GM19043 (cell line): Measurements from ENCODE around the gene ERP44.
"Not testable (repeated sequence)": the region's sequence is repeated elsewhere in the genome, so short reads cannot be mapped to it uniquely, and the experiment has no call there.

Experiments
- ATAC-seq: cut with Tn5 transposase; IDR thresholded peaks from one replicate; pipeline ENCODE4 v1.9.1; 2021; ENCODE audit warnings: low read depth; ENCODE audit not compliant: unreplicated experiment

Gene ERP44

DNA sequence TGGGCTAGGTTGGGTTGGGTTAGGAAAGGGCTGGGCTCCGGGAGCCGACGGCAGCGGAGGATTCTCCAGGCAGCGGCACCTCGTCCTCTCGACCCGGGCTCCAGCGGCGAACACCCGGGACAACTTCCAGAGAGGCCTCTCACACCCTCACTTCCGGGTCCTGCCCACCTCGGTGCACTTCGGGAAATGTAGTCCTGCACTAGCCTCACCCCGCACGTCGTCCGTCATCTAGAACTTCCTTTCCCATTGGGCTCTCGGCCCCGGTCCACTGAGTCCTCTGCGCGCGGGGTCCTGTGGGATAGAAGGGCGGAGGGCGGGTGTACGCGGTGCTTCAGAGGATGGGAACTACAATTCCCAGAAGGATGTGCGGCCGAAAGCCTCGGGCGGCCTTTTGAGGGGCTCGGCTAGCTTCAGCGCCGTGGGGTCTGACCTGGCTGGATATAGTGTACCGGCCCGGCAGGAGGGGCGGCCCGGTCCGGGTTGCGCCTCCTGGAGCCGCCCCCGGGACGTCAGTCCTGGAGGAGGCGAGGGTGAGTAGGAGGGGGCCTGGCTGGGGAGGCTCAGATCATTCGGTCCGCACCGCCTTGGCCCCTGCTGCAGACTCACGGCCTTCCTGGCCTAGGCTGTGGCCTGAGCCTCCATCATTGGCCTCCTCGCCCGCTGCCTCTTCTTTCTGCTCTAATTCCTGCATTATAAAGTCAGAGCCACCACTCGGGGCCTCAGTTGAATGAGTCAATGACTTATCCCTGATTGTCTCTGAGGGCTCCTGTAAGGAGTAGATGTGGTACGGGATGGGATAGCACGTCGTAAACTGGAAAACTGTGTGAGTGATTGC, at the start of gene ERP44, which contains the start of gene INVS:
ERP44 (minus strand) TSS at position 114 of the 835 bp plus-strand sequence. CDS start 160 bp downstream, outside the sequence.
INVS (plus strand) TSS at position 357 of the 835 bp plus-strand sequence. CDS start 5,279 bp downstream, outside the sequence.
- ATAC-seq = peak; percentile 97

DNA sequence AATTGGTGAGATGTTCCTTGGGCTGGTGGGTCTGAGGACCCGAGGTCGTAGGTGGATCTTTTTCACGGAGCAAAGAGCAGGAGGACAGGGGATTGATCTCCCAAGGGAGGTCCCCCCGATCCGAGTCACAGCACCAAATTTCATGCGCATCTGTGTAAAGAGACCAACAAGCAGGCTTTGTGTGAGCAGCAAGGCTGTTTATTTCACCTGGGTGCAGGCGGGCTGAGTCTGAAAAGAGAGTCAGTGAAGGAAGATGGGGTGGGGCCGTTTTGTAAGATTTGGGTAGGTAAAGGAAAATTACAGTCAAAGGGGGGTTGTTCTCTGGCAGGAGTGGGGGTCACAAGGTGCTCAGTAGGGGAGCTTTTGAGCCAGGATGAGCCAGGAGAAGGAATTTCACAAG, 47.2 kb upstream of the ERP44 start:
- not testable (repeated sequence) for ATAC-seq

DNA sequence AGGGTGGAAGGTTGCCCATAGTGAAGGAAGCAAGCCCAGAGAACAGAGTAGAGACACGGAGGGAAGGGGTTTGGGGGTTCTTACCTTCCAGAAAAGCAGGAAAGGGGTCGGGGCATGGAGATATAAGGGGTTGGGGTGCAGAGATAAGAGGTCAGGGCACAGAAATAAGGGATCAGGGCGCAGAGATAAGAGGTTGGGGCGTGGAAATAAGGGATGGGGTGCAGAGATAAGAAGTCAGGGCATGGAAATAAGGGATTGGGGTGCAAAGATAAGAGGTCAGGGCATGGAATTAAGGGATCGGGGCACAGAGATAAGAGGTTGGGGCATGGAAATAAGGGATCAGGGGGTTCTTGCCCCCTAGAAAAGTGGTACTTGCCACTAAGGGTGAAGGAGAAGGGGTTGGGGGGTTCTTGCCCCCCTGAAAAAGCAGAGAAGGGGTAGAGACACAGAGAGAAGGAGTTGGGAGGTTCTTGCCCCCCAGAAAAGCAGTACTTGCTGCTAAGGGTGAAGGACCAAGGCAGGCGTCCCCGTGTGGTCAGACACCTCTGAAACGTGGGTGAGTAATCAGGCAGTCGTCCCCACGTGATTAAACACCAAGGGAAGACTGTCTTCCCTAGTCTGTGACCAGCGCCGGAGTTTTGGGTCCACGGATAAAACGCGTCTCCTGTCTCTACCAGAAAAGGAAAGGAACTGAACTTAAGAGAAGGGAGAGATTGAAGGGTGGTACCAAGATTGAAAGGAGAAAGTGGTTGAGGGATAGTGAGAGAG, 46.6 kb upstream of the ERP44 start:
- not testable (repeated sequence) for ATAC-seq

- not testable (repeated sequence) for ATAC-seq
Measured at GRCh38 chr9:100141862-100142261, 43.1 kb upstream of the ERP44 start.

- not testable (repeated sequence) for ATAC-seq
Measured at GRCh38 chr9:100140303-100140702, 41.5 kb upstream of the ERP44 start.

GRCh38 chr9:100136799-100137198, 38.0 kb upstream of the ERP44 start:
- not testable (repeated sequence) for ATAC-seq

- no peak for ATAC-seq
Measured at GRCh38 chr9:100134731-100135130, 35.9 kb upstream of the ERP44 start.

GRCh38 chr9:100131875-100132430, 33.2 kb upstream of the ERP44 start:
- ATAC-seq = no peak

DNA sequence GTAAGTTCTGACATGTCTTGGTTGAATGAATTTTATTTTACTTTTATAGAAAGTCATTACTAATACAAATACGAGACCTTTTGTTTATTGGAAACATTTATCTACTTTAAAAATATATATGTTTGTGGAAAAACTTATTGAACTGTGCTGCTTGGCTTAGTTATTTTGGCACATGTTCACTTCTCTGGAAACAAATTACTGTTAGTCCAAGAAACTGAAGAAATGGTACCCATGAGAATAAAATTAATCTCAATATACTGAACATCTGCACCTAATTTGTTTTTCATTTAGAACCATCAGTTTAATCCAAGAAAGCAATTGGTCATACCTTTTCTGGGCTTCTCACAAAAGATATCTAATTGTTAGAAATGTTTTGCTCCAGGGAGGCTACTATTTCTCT, 32.4 kb upstream of the ERP44 start:
- no peak for ATAC-seq

GRCh38 chr9:100129772-100130171, 31.0 kb upstream of the ERP44 start:
- no peak for ATAC-seq

GRCh38 chr9:100126423-100126822, 27.6 kb upstream of the ERP44 start:
- ATAC-seq = no peak

DNA sequence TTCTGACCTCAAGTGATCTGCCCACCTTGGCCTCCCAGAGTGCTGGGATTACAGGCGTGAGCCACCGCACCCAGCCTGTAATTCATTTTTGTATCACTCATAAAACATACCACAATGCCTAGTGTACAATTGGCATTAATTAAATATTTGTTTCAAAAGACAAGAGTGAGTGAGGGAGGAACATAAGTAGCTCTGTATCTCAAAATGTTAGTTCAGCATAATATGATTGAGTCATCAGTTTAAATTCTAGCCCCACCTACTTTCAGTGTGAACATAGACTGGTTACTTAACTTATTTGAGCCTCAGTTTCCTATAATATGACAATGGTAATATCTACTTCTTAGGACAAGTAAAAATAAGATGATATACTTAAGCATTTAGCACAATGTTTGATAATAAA, 27.1 kb upstream of the ERP44 start:
- no peak for ATAC-seq

- no peak for ATAC-seq
Measured at GRCh38 chr9:100125236-100125635, 26.4 kb upstream of the ERP44 start.

DNA sequence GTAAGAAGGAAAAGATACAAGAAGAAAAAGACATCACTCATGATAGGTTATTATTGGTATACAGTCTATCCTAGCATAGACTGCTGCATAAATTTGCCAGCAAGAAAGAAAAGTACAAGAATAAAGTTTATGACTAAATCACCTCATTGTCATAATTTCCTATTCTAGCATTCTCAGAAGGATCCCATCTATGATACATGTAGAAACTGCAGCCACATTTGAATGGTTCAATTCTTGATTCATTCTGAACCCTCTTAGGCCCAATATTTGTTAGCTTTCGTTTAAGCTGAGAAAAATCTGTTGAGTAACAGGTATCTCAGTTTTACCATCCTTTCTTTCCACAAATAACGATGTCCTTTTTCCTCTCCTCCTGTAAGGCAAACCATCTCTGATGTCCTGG, 21.5 kb upstream of the ERP44 start:
- ATAC-seq = no peak

GRCh38 chr9:100117316-100117715, 18.5 kb upstream of the ERP44 start:
- no peak for ATAC-seq

GRCh38 chr9:100112677-100113336, 14.0 kb upstream of the ERP44 start:
- ATAC-seq = no peak

GRCh38 chr9:100111235-100111634, 12.4 kb upstream of the ERP44 start:
- ATAC-seq = no peak

DNA sequence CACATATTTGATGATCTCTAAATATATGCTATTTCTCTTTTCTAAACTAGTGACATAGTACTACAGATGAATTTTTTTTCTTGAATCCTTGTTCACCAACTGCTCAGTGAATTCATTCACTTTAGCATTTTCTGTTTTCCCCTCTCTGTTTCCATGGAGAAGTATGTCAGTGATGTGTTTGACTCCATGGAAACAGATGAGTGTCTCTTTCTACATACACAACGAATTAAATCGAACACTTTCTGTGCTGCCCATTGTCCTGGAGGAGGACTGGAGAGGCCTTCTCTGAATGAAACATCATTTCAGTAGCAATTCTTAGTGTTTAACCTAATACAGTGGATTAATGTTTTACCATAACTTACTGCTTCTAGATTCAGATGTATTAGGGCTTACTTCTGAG, 9.8 kb upstream of the ERP44 start:
- no peak for ATAC-seq

GRCh38 chr9:100106616-100107015, 7.8 kb upstream of the ERP44 start:
- no peak for ATAC-seq

DNA sequence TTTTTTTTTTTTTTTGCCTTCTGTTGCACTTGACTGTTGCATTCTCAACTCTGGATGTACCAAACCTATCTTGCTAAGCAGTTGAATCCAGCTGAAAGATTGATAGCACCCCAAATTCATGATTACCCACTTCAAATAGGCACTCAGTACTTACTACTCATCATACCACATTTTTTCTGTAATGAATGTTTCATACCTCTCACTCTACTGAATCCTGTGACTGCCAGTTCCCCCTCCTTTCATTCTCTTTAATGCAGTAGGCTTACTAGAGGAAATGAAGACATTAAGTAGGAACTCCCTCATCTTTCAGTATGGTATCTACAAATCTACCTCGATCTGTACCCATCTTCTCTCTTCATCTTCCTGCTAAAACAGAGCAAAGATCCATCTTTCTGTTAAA, 7.1 kb upstream of the ERP44 start:
- no peak for ATAC-seq

GRCh38 chr9:100104314-100104713, 5.5 kb upstream of the ERP44 start:
- no peak for ATAC-seq
